OCI-LY1 (cell line): ENCODE results near the gene LACC1.

Experiments
- CTCF ChIP-seq: fragments of 200-600 bp; sonication (generic), shearing (Covaris generic); IDR thresholded peaks from 2 replicates; pipeline ENCODE4 v1.5.1; 2017; ENCODE audit warnings: mild to moderate bottlenecking, antibody characterized with exemption, low read length, moderate library complexity, mixed read lengths
- EZH2 ChIP-seq: fragments of 200-600 bp; sonication (generic), shearing (Covaris generic); IDR thresholded peaks from 2 replicates; pipeline ENCODE4 v1.8.0; 2017; ENCODE audit warnings: borderline replicate concordance, mixed run types, mild to moderate bottlenecking, antibody characterized with exemption, low read length, moderate library complexity, mixed read lengths

- TF ChIP-seq CTCF (no peak), EZH2 (no peak)
Measured at GRCh38 chr13:43937839-43938238, 58.1 kb downstream of the LACC1 start.
